Measurements from ENCODE around the gene DNAJC27. TPM values are rescaled to one million over a fixed set of nuclear protein-coding genes. Genes with fewer than 3 reads are reported as not detected.
A peak's percentile ranks its signal among the peaks of the same experiment; 100 is the strongest.
"Not testable (repeated sequence)": the region's sequence is repeated elsewhere in the genome, so short reads cannot be mapped to it uniquely, and the experiment has no call there.

The DNAJC27 gene
- 2.3 and 3.4 TPM in 2 replicates for polyA plus RNA-seq (2011; rRNA removed)
- polyA minus RNA-seq (2011; rRNA and poly(A)+ RNA removed): 1.8 and 2.9 TPM in 2 replicates

DNA sequence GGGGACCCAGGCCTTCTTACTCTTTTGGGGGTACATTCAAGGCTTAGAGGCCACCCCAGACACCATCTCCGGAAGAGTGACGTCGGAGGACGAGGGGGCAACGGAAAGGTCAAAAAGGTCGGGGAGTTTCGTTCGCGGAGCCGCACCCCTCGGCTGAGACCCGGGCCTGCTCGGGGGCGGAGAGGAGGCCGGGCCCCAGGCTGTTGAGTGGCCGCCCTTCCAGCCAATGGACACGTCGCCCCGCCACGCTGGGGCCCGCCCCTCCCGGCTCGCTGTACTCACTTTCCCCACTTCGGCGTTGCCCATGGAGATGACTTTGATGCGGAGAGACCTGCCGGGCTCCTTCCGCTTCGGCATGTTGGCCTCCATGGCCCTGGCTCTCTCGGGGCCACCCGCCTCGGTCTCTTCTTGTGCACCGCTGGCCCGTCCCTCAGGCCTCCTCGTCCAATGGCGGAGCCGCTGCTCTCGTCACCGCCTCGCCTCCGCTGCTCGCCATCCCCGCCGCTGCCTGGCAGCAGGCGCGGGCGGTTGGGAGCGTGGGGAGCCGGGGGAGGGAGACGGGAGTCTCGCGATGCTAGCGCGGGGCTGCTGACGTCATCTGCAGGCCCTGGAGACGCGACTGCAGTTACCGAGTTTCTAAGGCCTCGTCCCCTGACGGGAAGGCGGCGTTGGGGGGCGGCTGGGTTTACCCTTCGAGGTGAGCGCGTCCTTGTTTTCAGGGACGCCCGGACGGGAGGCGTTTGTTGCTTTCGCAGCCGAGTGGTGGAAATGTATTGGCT, at the start of gene DNAJC27:
TSS of gene DNAJC27 (minus strand) at position 420 of the 779 bp plus-strand sequence. CDS start at position 369, 51 bp downstream.
- H3K36me3 ChIP-seq (ENCODE audit: control insufficient read depth, insufficient read depth, low read length): no peaks in the 10 kb centered on the region
- POLR2A ChIA-PET: interaction anchor here (0.6 kb wide), 1 partner anchor 10 kb away, joined by 3 read pairs; no protein-coding TSS in a partner anchor
- peak within 1 kb of the TSS; percentile 89 for H3K4me3 ChIP-seq (ENCODE audit: low read depth, low read length)
- TF ChIP-seq, protein P1, sequence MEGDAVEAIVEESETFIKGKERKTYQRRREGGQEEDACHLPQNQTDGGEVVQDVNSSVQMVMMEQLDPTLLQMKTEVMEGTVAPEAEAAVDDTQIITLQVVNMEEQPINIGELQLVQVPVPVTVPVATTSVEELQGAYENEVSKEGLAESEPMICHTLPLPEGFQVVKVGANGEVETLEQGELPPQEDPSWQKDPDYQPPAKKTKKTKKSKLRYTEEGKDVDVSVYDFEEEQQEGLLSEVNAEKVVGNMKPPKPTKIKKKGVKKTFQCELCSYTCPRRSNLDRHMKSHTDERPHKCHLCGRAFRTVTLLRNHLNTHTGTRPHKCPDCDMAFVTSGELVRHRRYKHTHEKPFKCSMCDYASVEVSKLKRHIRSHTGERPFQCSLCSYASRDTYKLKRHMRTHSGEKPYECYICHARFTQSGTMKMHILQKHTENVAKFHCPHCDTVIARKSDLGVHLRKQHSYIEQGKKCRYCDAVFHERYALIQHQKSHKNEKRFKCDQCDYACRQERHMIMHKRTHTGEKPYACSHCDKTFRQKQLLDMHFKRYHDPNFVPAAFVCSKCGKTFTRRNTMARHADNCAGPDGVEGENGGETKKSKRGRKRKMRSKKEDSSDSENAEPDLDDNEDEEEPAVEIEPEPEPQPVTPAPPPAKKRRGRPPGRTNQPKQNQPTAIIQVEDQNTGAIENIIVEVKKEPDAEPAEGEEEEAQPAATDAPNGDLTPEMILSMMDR (IDR thresholded peaks at IDR 0.05; ENCODE audit: insufficient read depth, low read depth, low read length): no peak
- peak; percentile 85 for DNase-seq (ENCODE audit: low read depth)
- no peaks in the 10 kb centered on the region for H3K27me3 ChIP-seq (ENCODE audit: control insufficient read depth, insufficient read depth, low read length)
- CTCF ChIA-PET: interaction anchor here (0.6 to 5.2 kb wide), 4 partner anchors 149 to 225 kb away, joined by 3 to 154 read pairs (median 18); no protein-coding TSS in a partner anchor

DNA sequence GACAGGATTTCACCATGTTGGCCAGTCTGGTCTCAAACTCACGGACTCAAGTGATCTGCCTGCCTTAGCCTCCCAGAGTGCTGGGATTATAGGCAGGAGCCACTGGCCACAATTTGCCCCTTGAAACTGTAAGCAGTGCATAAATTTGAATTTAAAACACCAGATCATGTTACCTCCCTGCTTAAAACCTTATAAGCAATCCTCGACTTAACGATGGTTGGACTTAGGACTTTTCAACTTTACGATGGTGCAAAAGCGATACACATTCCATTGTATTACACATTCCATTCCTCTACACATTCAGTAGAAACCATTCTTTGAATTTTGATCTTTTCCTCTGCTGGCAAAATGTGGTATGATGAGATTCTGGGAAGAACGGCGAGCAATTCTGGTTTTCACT, 46.9 kb upstream of the DNAJC27 start:
- ChIA-PET POLR2A (interaction anchor here (0.8 kb wide), 1 partner anchor 38 kb away, joined by 4 read pairs; no protein-coding TSS in a partner anchor), CTCF (no interaction called here)
- Histone ChIP-seq H3K36me3 (ENCODE audit: control insufficient read depth, insufficient read depth, low read length) (no peaks in the 10 kb centered on the region), H3K4me3 (ENCODE audit: low read depth, low read length) (no peak overlapping the region), H3K27me3 (ENCODE audit: control insufficient read depth, insufficient read depth, low read length) (peaks cover 1% of the 10 kb centered on the region; the same call in 1 of the 2 replicates)
- DNase-seq (ENCODE audit: low read depth): no peak
- TF ChIP-seq, protein P1 (IDR thresholded peaks at IDR 0.05; ENCODE audit: insufficient read depth, low read depth, low read length): no peak

DNA sequence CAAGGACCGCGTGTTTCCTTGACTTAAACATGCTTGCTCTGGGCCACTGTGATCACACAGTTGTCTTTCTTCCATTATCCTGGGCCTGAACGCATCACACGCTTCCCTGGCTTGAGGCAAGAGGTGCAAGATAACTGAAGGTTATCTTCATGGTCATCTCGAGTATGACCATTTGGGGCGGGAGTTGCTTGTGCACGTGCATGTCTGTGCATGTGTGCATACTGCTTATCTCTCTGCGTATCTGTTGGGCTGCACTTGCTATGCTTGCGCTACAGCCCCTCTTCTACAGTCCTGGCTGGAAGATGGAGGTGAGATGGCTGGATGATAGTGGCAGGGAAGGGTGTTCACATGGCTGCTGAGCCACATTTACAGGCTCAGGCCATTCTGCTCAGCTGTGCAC, 42.9 kb upstream of the DNAJC27 start:
- TF ChIP-seq, protein P1 (IDR thresholded peaks at IDR 0.05; ENCODE audit: insufficient read depth, low read depth, low read length): no peak
- no peaks in the 10 kb centered on the region for H3K27me3 ChIP-seq (ENCODE audit: control insufficient read depth, insufficient read depth, low read length)
- ChIA-PET CTCF (interaction anchor here (0.7 to 1.8 kb wide), 3 partner anchors 8 to 39 kb away, joined by 3 to 4 read pairs (median 3); no protein-coding TSS in a partner anchor), POLR2A (no interaction called here)
- no peaks in the 10 kb centered on the region for H3K36me3 ChIP-seq (ENCODE audit: control insufficient read depth, insufficient read depth, low read length)
- H3K4me3 ChIP-seq (ENCODE audit: low read depth, low read length): no peak overlapping the region
- no peak for DNase-seq (ENCODE audit: low read depth)

DNA sequence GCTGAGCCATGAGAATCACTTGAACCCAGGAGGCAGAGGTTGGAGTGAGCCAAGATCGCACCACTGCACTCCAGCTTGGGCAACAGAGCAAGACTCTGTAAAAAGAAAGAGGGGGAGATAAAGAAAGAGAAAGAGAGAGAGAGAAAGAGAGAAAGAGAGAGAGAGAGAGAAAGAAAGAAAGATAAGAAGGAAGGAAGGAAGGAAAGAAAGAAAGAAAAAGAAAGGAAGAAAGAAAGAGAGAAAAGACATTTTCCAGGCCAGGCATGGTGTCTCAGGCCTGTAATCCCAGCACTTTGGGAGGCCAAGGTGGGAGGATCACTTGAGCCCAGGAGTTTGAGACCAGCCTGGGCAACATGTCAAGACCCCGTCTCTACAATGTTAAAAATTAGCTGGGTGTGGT, 39.6 kb upstream of the DNAJC27 start:
- POLR2A ChIA-PET; DNase-seq (ENCODE audit: low read depth); CTCF ChIA-PET; H3K4me3 ChIP-seq (ENCODE audit: low read depth, low read length); H3K27me3 ChIP-seq (ENCODE audit: control insufficient read depth, insufficient read depth, low read length); H3K36me3 ChIP-seq (ENCODE audit: control insufficient read depth, insufficient read depth, low read length): not testable (repeated sequence)

- CTCF ChIA-PET: interaction anchor here (0.6 to 1.3 kb wide), 4 partner anchors 15 to 584 kb away, joined by 3 to 4 read pairs (median 4); no protein-coding TSS in a partner anchor
- Histone ChIP-seq H3K36me3 (ENCODE audit: control insufficient read depth, insufficient read depth, low read length) (no peaks in the 10 kb centered on the region), H3K4me3 (ENCODE audit: low read depth, low read length) (no peak overlapping the region), H3K27me3 (ENCODE audit: control insufficient read depth, insufficient read depth, low read length) (no peaks in the 10 kb centered on the region)
- TF ChIP-seq, protein P1 (IDR thresholded peaks at IDR 0.05; ENCODE audit: insufficient read depth, low read depth, low read length): no peak
- no peak for DNase-seq (ENCODE audit: low read depth)
- POLR2A ChIA-PET: no interaction called here
Measured at GRCh38 chr2:25009954-25010353, 38.2 kb upstream of the DNAJC27 start.

All from BJ (cell line).